ENCODE measurements around the gene ZNF396. TPM values are rescaled to one million over a fixed set of nuclear protein-coding genes. Genes with fewer than 3 reads are reported as not detected.

ZNF396 gene
- total and polyA plus RNA-seq, 4 donors, result 2.4 to 6.7 (median 4.5) TPM

GRCh38 chr18:35324926-35325655, 52.0 kb downstream of the ZNF396 start:
- no peak overlapping the region for H3K27ac ChIP-seq (ENCODE audit: low read depth in 1 of 2, low read length in 1 of 2)
- no peaks in the 10 kb centered on the region for H3K4me1 ChIP-seq (ENCODE audit: control insufficient read depth in 5 of 5, insufficient read depth in 5 of 5, low read length in 5 of 5)
- H3K9me3 ChIP-seq (ENCODE audit: control insufficient read depth in 4 of 4, insufficient read depth in 3 of 4, low read length in 3 of 4), result peaks cover 0 to 2% (median 0%) of the 10 kb centered on the region in 4 donors
- TF ChIP-seq, protein P1, sequence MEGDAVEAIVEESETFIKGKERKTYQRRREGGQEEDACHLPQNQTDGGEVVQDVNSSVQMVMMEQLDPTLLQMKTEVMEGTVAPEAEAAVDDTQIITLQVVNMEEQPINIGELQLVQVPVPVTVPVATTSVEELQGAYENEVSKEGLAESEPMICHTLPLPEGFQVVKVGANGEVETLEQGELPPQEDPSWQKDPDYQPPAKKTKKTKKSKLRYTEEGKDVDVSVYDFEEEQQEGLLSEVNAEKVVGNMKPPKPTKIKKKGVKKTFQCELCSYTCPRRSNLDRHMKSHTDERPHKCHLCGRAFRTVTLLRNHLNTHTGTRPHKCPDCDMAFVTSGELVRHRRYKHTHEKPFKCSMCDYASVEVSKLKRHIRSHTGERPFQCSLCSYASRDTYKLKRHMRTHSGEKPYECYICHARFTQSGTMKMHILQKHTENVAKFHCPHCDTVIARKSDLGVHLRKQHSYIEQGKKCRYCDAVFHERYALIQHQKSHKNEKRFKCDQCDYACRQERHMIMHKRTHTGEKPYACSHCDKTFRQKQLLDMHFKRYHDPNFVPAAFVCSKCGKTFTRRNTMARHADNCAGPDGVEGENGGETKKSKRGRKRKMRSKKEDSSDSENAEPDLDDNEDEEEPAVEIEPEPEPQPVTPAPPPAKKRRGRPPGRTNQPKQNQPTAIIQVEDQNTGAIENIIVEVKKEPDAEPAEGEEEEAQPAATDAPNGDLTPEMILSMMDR (IDR thresholded peaks at IDR 0.05; ENCODE audit: control extremely low read depth, extremely low read depth), result no peak
- WGBS, 2 donors, result 26 to 52% methylated on average over 2 of the region's 2 CpGs
- no peak overlapping the region for H3K4me3 ChIP-seq
- no peak for ATAC-seq (ENCODE audit: insufficient read depth, low FRiP score)
- no peaks in the 10 kb centered on the region for H3K36me3 ChIP-seq (ENCODE audit: control insufficient read depth in 4 of 4, insufficient read depth in 4 of 4, low read length in 4 of 4)
- H3K27me3 ChIP-seq (ENCODE audit: control insufficient read depth in 3 of 3, insufficient read depth in 3 of 3, low read length in 2 of 3), result no peaks in the 10 kb centered on the region
- DNase-seq, result no peak
- no peak overlapping the region for H3K9ac ChIP-seq (ENCODE audit: insufficient read depth in 1 of 2, low read length in 2 of 2)

DNA sequence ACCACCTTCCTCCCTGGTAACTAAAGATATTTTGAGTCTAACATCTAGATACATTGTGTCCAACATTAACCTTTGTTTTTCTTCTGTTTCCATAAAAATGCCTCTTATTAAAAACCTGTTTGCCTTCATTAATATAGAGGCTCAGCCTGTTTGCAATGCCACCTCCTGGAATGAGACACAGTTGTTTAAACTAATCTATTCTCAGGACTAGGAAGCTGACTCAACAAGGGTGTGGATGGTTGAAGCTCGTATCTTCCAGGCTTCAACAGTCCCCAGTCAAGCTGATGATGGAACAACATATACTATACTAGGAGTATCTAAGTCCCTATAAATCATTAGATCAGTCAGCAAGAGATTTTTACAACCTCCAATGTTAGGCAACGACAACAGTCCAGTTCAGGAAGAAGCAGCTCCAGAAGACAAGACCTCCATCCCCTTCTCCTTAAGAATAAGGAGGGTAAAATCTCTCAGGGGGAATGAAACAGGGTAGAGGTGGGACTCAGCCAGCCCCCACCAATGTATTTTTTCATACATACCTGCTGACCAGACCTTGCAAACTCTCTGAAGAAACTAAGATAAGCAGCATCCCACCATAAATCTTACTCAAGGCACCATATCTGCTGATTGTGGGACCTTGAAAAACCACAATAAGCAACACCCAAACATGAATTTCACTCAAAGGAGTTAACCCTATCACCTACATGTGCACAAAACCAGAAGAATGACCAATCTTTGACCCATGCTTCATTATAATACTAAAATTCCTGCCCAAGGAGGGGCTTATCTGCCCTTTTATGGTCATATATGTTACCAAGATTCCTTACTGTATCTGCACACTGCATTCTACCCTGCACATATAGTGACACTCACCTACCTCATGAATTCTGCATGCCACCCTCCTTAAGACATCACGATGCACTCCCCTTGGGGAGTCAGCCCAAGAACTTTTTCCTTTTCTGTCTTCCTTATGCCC, 54.4 kb downstream of the ZNF396 start:
- no peak for ATAC-seq (ENCODE audit: insufficient read depth, low FRiP score)
- H3K4me3 ChIP-seq, result no peak overlapping the region

More for the DNA sequence above, 54.4 kb downstream of the ZNF396 start:
- Histone ChIP-seq H3K9ac (ENCODE audit: insufficient read depth in 1 of 2, low read length in 2 of 2) (no peak overlapping the region), H3K9me3 (ENCODE audit: control insufficient read depth in 4 of 4, insufficient read depth in 3 of 4, low read length in 3 of 4) (peaks cover 0 to 2% (median 0%) of the 10 kb centered on the region in 4 donors), H3K4me1 (ENCODE audit: control insufficient read depth in 5 of 5, insufficient read depth in 5 of 5, low read length in 5 of 5) (no peaks in the 10 kb centered on the region), H3K27ac (ENCODE audit: low read depth in 1 of 2, low read length in 1 of 2) (no peak overlapping the region), H3K27me3 (ENCODE audit: control insufficient read depth in 3 of 3, insufficient read depth in 3 of 3, low read length in 2 of 3) (no peaks in the 10 kb centered on the region), H3K36me3 (ENCODE audit: control insufficient read depth in 4 of 4, insufficient read depth in 4 of 4, low read length in 4 of 4) (no peaks in the 10 kb centered on the region)
- no peak for DNase-seq
- TF ChIP-seq, protein P1 (IDR thresholded peaks at IDR 0.05; ENCODE audit: control extremely low read depth, extremely low read depth), result no peak
- WGBS, 2 donors, result 78 to 84% methylated on average over 3 of the region's 3 CpGs

Other genes with a start within 250 kb of the ZNF396 start
- gene ZNF397, start 136.3 kb downstream of the ZNF396 start, total RNA-seq, result 10 to 100 TPM; 21.1 to 53.8 TPM
- gene ZNF397, start 136.3 kb downstream of the ZNF396 start, polyA plus RNA-seq, result 10 to 100 TPM; 12.2 to 13.2 TPM
- 10 to 100 TPM; 14.6 to 42.6 TPM for gene ZSCAN30, start 87.1 kb downstream of the ZNF396 start, total RNA-seq
- gene ZSCAN30, start 87.1 kb downstream of the ZNF396 start, polyA plus RNA-seq, result 1 to 10 TPM; 5.7 to 9.7 TPM
- gene ZNF24, start 32.9 kb downstream of the ZNF396 start, total RNA-seq, result 10 to 100 TPM; 45.5 to 67.9 TPM
- gene ZNF24, start 32.9 kb downstream of the ZNF396 start, polyA plus RNA-seq, result 10 to 100 TPM; 14.3 to 17.9 TPM
- gene INO80C, start 120.6 kb upstream of the ZNF396 start, total RNA-seq, result 10 to 100 TPM; 26.7 to 31.5 TPM
- 10 to 100 TPM; 31.5 to 35.6 TPM for gene INO80C, start 120.6 kb upstream of the ZNF396 start, polyA plus RNA-seq
- gene GALNT1, start 204.4 kb upstream of the ZNF396 start, total RNA-seq, result 10 to 100 TPM; 61.4 to 73.4 TPM
- gene GALNT1, start 204.4 kb upstream of the ZNF396 start, polyA plus RNA-seq, result 10 to 100 TPM; 16.9 to 32.1 TPM

Measured in lung (tissue), 12 donors.